ENCODE measurements around the gene MED25. TPM values are rescaled to one million over a fixed set of nuclear protein-coding genes. Genes with fewer than 3 reads are reported as not detected.

Gene MED25
- total and polyA plus RNA-seq, 5 donors from 2014 or later, result 12.7 to 67.9 (median 21.6) TPM

GRCh38 chr19:49851456-49852259, 33.6 kb downstream of the MED25 start:
- no peaks in the 10 kb centered on the region for H3K27me3 Mint-ChIP-seq
- Histone ChIP-seq H3K4me3 (ENCODE audit: low read depth, low read length) (peak overlapping the region; percentile 52), H3K9me3 (ENCODE audit: control insufficient read depth in 2 of 2, low read length in 2 of 2) (no peaks in the 10 kb centered on the region), H3K27ac (ENCODE audit: insufficient read depth, low read length, poor library complexity, severe bottlenecking) (peak overlapping the region; percentile 27), H3K36me3 (ENCODE audit: control insufficient read depth, insufficient read depth, low read length) (no peaks in the 10 kb centered on the region), H3K27me3 (ENCODE audit: control insufficient read depth, insufficient read depth, low read length) (peaks cover 2% of the 10 kb centered on the region), H3K4me1 (ENCODE audit: control insufficient read depth, insufficient read depth, low read length, poor library complexity, severe bottlenecking) (peaks cover 21% of the 10 kb centered on the region)
- H3K4me1 Mint-ChIP-seq, result peaks cover 7 to 42% (median 36%) of the 10 kb centered on the region in 4 donors
- H3K4me3 Mint-ChIP-seq, result peak overlapping the region; percentile 86 to 94 (median 90)
- H3K9me3 Mint-ChIP-seq, result peaks cover 0 to 2% (median 0%) of the 10 kb centered on the region in 7 donors
- DNase-seq, result peak in 2 of 3 donors; percentile 27 to 35
- H3K36me3 Mint-ChIP-seq, result no peaks in the 10 kb centered on the region
- H3K27ac Mint-ChIP-seq, result peak overlapping the region in 2 of 3 donors; percentile 92
- no peak for ATAC-seq (ENCODE audit: low read depth in 2 of 2)

GRCh38 chr19:49852631-49853126, 34.6 kb downstream of the MED25 start:
- Mint-ChIP-seq H3K4me3 (peak overlapping the region; percentile 86 to 94 (median 90)), H3K9me3 (peaks cover 0 to 2% (median 0%) of the 10 kb centered on the region in 7 donors), H3K36me3 (no peaks in the 10 kb centered on the region), H3K27me3 (no peaks in the 10 kb centered on the region), H3K27ac (peak overlapping the region; percentile 82 to 92 (median 92)), H3K4me1 (peaks cover 7 to 42% (median 35%) of the 10 kb centered on the region in 4 donors)
- ATAC-seq (ENCODE audit: low read depth in 2 of 2), result no peak
- Histone ChIP-seq H3K27me3 (ENCODE audit: control insufficient read depth, insufficient read depth, low read length) (peaks cover 2% of the 10 kb centered on the region), H3K27ac (ENCODE audit: insufficient read depth, low read length, poor library complexity, severe bottlenecking) (no peak overlapping the region), H3K36me3 (ENCODE audit: control insufficient read depth, insufficient read depth, low read length) (peaks cover 2% of the 10 kb centered on the region), H3K4me3 (ENCODE audit: low read depth, low read length) (peak overlapping the region; percentile 52), H3K9me3 (ENCODE audit: control insufficient read depth in 2 of 2, low read length in 2 of 2) (no peaks in the 10 kb centered on the region), H3K4me1 (ENCODE audit: control insufficient read depth, insufficient read depth, low read length, poor library complexity, severe bottlenecking) (peaks cover 21% of the 10 kb centered on the region)
- no peak for DNase-seq

GRCh38 chr19:49853852-49854377, 35.8 kb downstream of the MED25 start:
- peak overlapping the region in 2 of 3 donors; percentile 54 to 69 for H3K27ac Mint-ChIP-seq
- no peak for DNase-seq
- Histone ChIP-seq H3K27ac (ENCODE audit: insufficient read depth, low read length, poor library complexity, severe bottlenecking) (no peak overlapping the region), H3K36me3 (ENCODE audit: control insufficient read depth, insufficient read depth, low read length) (peaks cover 5% of the 10 kb centered on the region), H3K9me3 (ENCODE audit: control insufficient read depth in 2 of 2, low read length in 2 of 2) (no peaks in the 10 kb centered on the region), H3K27me3 (ENCODE audit: control insufficient read depth, insufficient read depth, low read length) (peaks cover 2% of the 10 kb centered on the region), H3K4me1 (ENCODE audit: control insufficient read depth, insufficient read depth, low read length, poor library complexity, severe bottlenecking) (peaks cover 21% of the 10 kb centered on the region), H3K4me3 (ENCODE audit: low read depth, low read length) (peak overlapping the region; percentile 13)
- no peak for ATAC-seq (ENCODE audit: low read depth in 2 of 2)
- H3K9me3 Mint-ChIP-seq, result peaks cover 0 to 2% (median 0%) of the 10 kb centered on the region in 7 donors
- H3K4me3 Mint-ChIP-seq, result peak overlapping the region in 2 of 4 donors; percentile 48 to 54
- H3K36me3 Mint-ChIP-seq, result no peaks in the 10 kb centered on the region
- H3K4me1 Mint-ChIP-seq, result peaks cover 7 to 32% (median 26%) of the 10 kb centered on the region in 4 donors
- H3K27me3 Mint-ChIP-seq, result no peaks in the 10 kb centered on the region

- Histone ChIP-seq H3K4me1 (ENCODE audit: control insufficient read depth, insufficient read depth, low read length, poor library complexity, severe bottlenecking) (peaks cover 21% of the 10 kb centered on the region), H3K9me3 (ENCODE audit: control insufficient read depth in 2 of 2, low read length in 2 of 2) (no peaks in the 10 kb centered on the region), H3K4me3 (ENCODE audit: low read depth, low read length) (no peak overlapping the region), H3K36me3 (ENCODE audit: control insufficient read depth, insufficient read depth, low read length) (peaks cover 7% of the 10 kb centered on the region), H3K27ac (ENCODE audit: insufficient read depth, low read length, poor library complexity, severe bottlenecking) (no peak overlapping the region), H3K27me3 (ENCODE audit: control insufficient read depth, insufficient read depth, low read length) (peaks cover 2% of the 10 kb centered on the region)
- ATAC-seq (ENCODE audit: low read depth in 2 of 2) (no peak), DNase-seq (no peak)
- peaks cover 7 to 28% (median 21%) of the 10 kb centered on the region in 4 donors for H3K4me1 Mint-ChIP-seq
- H3K27ac Mint-ChIP-seq, result peak overlapping the region in 1 of 3 donors; percentile 42
- H3K36me3 Mint-ChIP-seq, result no peaks in the 10 kb centered on the region
- H3K4me3 Mint-ChIP-seq, result no peak overlapping the region
- H3K9me3 Mint-ChIP-seq, result no peaks in the 10 kb centered on the region
- H3K27me3 Mint-ChIP-seq, result no peaks in the 10 kb centered on the region
These were observed 36.5 kb downstream of the MED25 start for GRCh38 chr19:49854378-49855263.

GRCh38 chr19:49855277-49855675, 37.2 kb downstream of the MED25 start:
- Histone ChIP-seq H3K27me3 (ENCODE audit: control insufficient read depth, insufficient read depth, low read length) (peaks cover 2% of the 10 kb centered on the region), H3K36me3 (ENCODE audit: control insufficient read depth, insufficient read depth, low read length) (peaks cover 11% of the 10 kb centered on the region), H3K27ac (ENCODE audit: insufficient read depth, low read length, poor library complexity, severe bottlenecking) (no peak overlapping the region), H3K9me3 (ENCODE audit: control insufficient read depth in 2 of 2, low read length in 2 of 2) (no peaks in the 10 kb centered on the region), H3K4me1 (ENCODE audit: control insufficient read depth, insufficient read depth, low read length, poor library complexity, severe bottlenecking) (peaks cover 17% of the 10 kb centered on the region), H3K4me3 (ENCODE audit: low read depth, low read length) (no peak overlapping the region)
- Mint-ChIP-seq H3K27ac (no peak overlapping the region), H3K4me3 (peak overlapping the region in 1 of 4 donors; percentile 49), H3K9me3 (no peaks in the 10 kb centered on the region), H3K4me1 (peaks cover 1 to 21% (median 14%) of the 10 kb centered on the region in 4 donors), H3K36me3 (no peaks in the 10 kb centered on the region), H3K27me3 (no peaks in the 10 kb centered on the region)
- DNase-seq, result no peak
- no peak for ATAC-seq (ENCODE audit: low read depth in 2 of 2)

- no peak for DNase-seq
- H3K4me3 Mint-ChIP-seq, result peak overlapping the region in 1 of 4 donors; percentile 49
These were observed 37.8 kb downstream of the MED25 start for GRCh38 chr19:49855676-49856573.

More at GRCh38 chr19:49855676-49856573, 37.8 kb downstream of the MED25 start:
- Histone ChIP-seq H3K27me3 (ENCODE audit: control insufficient read depth, insufficient read depth, low read length) (peaks cover 2% of the 10 kb centered on the region), H3K4me1 (ENCODE audit: control insufficient read depth, insufficient read depth, low read length, poor library complexity, severe bottlenecking) (peaks cover 13% of the 10 kb centered on the region), H3K9me3 (ENCODE audit: control insufficient read depth in 2 of 2, low read length in 2 of 2) (no peaks in the 10 kb centered on the region), H3K27ac (ENCODE audit: insufficient read depth, low read length, poor library complexity, severe bottlenecking) (no peak overlapping the region), H3K4me3 (ENCODE audit: low read depth, low read length) (no peak overlapping the region), H3K36me3 (ENCODE audit: control insufficient read depth, insufficient read depth, low read length) (peaks cover 17% of the 10 kb centered on the region)
- Mint-ChIP-seq H3K36me3 (no peaks in the 10 kb centered on the region), H3K9me3 (no peaks in the 10 kb centered on the region), H3K4me1 (peaks cover 0 to 19% (median 11%) of the 10 kb centered on the region in 4 donors), H3K27me3 (no peaks in the 10 kb centered on the region), H3K27ac (peak overlapping the region in 1 of 3 donors; percentile 48)
- ATAC-seq (ENCODE audit: low read depth in 2 of 2), result no peak

Measured in CD4-positive, CD25-positive, alpha-beta regulatory T cell (primary cell).